NCI-H345 treated with DMSO at 0.1 percent for 48 hours (cell line): ENCODE measurements around the gene TUBA1C.
"Not testable (repeated sequence)": the region's sequence is repeated elsewhere in the genome, so short reads cannot be mapped to it uniquely, and the experiment has no call there.

Source experiments
- DNase-seq: peaks from one replicate; lab custom pipeline; 2025; ENCODE audit not compliant: unreplicated experiment; lab: John Stamatoyannopoulos, UW

The TUBA1C gene

DNA sequence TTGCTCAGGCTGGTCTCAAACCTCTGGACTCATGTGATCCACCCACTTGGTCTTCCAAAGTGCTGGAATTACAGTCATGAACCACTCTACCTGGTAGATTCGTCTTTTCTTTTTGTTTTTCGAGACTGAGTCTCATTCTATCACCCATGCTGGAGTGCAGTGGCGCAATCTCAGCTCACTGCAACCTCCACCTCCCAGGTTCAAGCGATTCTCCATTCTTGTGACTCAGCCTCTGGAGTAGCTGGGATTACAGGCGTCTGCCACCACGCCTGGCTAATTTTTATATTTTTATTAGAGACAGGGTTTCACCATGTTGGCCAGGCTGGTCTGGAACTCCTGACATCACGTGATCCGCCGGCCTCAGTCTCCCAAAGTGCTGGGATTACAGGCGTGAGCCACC is 9.4 kb upstream of the TUBA1C start:
- DNase-seq = not testable (repeated sequence)

DNA sequence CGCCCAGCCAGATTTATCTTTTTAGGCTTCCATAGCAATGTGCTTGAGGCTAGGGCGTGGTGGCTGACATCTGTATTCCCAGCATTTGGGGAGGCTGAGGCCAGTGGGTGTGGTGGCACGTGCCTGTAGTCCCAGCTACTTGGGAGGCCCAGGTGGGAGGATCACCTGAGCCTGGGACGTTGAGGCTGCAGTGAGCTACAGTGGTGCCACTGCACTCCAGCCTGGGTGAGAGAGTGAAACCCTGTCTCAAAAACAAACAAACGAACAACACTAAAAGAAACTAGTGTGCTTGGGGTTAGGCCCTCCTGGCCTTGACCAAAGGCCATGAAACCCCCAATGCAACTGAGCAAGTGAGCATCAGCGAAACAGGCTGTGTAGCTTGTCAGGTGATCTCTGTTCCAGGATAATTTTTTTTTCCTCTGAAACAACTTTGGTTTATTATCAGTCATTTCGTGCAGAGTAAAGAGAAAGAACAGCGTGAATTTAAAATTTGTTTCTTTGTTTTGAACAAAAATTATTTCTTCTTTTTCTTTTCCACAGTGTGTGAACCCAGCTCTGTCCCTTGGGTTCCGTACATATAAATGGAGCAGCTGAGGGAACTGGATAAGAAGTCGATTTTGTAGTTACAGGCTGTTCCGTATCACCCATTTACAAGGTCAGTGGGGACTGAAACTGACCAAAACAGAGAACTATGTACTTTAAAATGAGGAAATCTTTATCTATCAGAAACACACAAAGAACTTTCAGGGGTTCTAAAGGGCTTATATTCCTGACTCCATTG is 8.8 kb upstream of the TUBA1C start:
- no peak for DNase-seq

DNA sequence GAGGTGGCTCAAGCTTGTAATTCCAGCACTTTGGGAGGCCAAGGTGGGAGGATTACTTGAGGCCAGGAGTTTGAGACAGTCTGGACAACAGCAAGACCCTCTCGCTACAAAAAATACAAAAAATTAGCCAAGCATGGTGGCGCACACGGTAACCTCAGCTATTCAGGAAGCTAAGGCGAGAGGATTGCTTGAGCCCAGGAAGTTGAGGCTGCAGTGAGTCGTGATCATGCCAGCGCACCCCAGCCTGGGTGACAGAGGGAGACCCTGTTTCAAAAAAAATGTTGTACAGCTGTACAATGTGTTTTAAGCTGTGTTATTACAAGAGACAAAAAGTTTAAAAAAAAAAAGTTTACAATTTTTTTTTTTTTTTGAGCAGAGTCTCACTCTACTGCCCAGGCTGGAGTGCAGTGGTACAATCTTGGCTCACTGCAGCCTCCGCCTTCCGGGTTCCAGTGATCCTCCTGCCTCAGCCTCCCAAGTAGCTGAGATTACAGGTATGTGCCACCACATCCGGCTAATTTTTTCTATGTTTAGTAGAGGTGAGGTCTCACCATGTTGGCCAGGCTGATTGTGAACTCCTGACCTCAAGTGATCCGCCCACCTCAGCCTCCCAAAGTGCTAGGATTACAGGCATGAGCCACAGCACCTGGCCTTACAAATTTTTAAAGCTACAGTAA is 7.2 kb upstream of the TUBA1C start:
- DNase-seq = not testable (repeated sequence)

DNA sequence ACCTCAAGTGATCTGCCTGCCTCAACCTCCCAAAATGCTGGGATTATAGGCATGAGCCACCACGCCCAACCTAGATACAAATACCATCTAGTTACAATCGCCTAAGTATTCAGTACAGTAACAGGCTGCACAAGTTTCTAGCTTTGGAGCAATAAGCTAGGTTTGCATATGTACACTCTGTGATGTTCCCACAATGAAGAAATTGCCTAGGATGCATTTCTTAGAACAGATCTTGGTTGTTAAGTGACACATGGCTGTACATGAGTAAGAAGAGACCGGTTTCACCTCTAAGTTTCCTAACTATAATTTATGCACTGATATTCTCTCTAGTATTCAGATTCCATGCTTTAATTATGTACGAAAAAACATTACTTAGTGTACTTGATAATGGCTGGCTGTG is 5.4 kb upstream of the TUBA1C start:
- DNase-seq = no peak

- DNase-seq = no peak
Observed at GRCh38 chr12:49260166-49260565, 4.7 kb upstream of the TUBA1C start.

DNA sequence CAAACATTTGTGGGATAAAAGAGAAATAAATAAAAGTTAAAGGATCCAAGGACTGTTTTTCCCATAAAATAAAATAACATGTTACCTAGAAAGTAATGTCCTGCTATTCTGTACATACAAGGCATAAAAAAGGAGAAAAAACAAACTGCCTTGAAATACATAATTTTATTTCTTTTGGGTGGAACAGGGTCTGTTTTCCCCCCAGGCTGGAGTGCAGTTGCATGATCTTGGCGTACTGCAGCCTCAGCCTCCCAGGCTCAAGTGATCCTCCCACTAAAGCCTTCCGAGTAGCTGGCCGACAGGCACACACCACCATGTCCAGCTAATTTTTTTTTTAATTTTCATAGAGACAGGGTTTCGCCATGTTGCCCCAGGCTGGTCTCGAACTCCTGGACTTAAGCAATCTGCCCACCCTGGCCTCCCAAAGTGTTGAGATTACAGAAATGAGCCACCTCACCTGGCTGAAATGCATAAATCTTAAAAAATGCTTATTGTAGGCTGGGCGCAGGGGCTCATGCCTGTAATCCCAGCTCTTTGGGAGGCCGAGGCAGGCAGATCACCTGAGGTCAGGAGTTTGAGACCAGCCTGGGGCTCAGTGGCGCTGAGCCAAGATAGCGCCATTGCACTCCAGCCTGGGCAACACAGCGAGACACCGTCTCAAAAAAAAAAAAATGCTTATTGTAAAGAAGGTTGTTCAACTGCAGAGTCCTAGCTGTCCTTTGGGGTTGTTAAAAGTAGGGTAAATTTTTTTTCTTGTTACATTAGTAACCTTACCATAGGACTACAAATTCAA is 4.1 kb upstream of the TUBA1C start:
- no peak for DNase-seq

GRCh38 chr12:49261721-49262120 is 3.2 kb upstream of the TUBA1C start:
- no peak for DNase-seq

DNA sequence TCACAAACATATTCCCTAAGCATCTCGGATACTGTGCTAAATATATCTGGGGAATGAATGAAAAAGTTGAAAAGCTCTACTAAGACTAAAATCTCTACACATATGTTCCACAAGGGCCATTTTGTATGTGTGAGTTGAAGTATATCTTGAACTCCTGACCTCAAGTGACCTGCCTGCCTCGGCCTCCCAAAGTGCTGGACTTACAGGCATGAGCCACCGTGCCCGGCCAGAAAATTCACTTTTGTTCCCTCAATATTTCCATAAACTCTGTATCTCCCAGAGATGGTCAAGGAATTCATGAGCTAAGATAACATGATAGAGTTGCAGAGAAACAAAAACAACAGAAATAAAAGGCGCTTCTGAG is 1.5 kb upstream of the TUBA1C start:
- no peak for DNase-seq

DNA sequence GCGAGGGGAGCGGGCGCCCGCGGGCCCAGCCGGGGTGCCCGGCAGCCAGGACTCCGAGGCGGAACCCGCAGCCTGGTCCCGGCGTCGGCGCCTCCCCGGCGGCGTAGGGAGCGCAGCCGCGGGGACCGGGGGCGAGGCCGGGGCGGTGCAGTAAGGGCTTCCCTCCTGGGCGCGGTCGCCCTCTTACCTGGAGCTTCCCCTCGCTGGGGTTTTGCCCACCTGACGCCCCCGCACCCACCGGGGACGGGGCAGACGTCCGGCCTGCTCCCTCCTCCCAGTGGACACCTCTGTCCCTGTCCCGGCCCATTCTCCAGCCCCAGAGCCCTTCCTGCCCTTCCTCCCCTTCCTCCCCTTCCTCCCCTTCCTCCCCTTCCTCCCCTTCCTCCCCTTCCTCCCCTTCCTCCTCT is 413 bp upstream of the TUBA1C start:
- DNase-seq = no peak

GRCh38 chr12:49269191-49269590 is 4.3 kb downstream of the TUBA1C start:
- not testable (repeated sequence) for DNase-seq

DNA sequence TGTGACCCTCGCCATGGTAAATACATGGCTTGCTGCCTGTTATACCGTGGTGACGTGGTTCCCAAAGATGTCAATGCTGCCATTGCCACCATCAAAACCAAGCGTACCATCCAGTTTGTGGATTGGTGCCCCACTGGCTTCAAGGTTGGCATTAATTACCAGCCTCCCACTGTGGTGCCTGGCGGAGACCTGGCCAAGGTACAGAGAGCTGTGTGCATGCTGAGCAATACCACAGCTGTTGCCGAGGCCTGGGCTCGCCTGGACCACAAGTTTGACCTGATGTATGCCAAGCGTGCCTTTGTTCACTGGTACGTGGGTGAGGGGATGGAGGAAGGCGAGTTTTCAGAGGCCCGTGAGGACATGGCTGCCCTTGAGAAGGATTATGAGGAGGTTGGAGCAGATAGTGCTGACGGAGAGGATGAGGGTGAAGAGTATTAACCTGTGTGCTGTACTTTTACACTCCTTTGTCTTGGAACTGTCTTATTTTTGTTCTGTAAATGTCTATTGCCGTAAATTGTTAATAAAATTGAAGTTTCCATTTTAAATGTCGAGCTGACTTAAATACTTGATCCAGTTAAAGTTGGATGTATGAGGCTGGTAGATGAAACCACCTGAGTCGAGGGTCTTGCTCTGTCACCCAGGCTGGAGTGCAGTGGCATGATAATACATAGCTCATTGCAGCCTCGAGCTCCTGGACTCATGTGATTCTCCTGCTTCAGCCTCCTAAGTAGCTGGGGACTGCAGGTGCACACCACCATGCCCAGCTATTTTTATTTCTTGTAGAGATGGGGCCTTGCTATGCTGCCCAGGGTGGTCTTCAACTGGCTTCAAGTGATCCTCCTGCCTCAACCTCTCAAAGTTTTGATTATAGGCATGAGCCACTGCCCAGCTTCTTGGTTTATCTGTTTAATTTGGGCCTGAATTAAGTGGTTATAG is 8.2 kb downstream of the TUBA1C start:
- DNase-seq = no peak

DNA sequence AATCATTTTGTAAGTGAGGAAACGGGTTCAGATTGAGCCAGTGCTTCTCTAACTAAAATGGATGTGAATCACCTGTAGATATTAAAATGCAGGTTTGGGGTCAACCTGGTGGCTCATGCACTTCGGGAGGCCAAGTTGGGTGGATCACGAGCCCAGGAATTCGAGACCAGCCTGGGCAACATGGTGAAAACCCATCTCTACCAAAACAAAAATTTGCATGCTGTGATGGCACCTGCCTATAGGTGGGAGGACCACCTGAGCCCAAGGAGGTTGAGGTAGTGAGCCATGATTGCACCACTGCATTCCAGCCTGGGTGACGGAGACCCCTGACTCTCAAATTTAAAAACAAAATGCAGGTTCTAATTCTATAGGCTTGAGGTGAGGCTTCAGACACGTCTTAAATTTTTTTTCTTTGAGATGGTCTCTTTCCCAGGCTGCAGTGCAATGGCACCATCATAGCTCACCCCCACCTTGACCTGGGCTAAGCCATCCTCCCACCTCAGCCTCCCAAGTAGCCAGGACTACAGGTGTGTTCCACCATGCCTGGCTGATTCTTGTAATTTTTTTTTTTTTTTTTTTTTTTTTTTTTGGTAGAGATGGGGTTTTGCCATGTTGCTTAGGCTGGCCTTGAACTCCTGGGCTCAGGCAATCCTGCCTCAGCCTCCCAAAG is 9.0 kb downstream of the TUBA1C start:
- no peak for DNase-seq

DNA sequence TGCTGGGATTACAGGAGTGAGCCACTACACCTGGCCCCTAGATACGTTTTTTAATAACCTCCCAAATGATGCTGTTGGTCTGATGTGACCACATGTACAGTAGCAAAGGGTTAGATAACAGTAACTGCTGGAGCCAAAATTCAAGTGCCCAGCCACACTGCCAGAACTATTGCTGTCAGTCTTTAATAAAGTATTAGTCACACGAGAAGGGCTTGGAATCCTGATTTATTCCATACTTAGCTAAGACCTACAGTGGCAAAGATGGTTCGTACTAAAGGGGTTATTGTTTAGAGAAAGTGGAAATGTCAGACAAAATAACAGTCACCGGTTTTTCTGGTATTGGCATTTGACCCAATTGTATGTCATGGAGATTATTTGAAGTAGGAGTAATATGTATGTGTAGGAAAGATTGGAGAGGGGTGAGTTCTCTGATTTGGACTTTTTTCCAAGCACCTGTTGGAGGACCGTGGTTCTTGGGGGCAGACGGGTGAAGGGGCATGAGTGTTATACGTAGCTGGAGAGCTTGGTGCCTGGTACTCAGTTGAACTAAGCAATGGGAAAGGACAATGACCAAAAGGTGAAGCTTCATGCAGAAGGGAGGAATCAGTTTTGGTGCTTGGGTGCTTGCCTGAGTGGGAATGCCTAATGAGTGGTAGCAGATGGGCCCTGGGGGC is 9.7 kb downstream of the TUBA1C start:
- no peak for DNase-seq

GRCh38 chr12:49276304-49277290 is 11.7 kb downstream of the TUBA1C start:
- no peak for DNase-seq

DNA sequence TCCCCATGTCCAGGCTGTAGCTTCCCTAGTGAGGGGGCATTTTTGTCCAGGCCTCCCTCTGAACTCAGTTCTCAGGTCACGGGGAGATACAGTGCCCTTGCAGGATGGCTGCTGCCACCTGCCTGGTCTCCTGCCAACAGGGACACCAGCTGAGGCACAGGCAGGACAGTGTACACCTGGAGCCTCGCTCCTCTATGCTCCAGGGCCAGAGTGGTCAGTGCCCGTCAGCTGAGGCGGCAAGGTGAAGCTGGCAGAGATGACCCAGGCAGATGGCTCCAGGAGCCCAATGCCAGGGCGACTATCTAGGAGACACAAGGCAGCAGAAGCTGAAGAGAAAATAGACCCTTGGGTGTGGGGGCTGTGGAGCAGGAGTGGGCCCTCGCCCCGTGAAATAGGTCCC is 12.6 kb downstream of the TUBA1C start:
- DNase-seq = no peak

- DNase-seq = no peak
Observed at GRCh38 chr12:49279706-49280159, 14.9 kb downstream of the TUBA1C start.

GRCh38 chr12:49280545-49280944 is 15.7 kb downstream of the TUBA1C start:
- DNase-seq = not testable (repeated sequence)

DNA sequence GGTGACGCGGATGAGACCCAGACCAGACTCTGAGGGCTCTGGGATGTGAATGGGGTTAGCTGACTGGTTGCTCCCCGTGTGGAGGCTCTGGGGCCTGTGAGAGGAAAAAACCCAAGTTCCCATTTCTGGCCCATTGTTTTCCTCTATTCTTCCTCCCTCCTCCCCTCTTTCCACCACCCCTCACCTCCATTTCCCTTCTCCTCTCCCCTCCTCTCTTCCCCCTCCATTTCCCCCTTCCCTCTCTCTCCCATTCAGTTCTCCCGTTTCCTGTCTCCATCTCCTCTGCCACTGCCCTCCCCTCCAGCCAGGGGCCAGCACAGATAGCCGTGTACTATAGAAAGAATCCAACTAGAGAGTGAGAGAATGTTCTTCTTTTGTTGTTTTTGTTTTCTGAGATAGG is 17.4 kb downstream of the TUBA1C start:
- DNase-seq = no peak
